C4-2B (cell line): ENCODE measurements around the gene GNAT3.

ENCODE experiments used
- ZFX ChIP-seq: fragments of 450-650 bp; IDR thresholded peaks from 2 replicates; pipeline ENCODE4 v1.6.1; 2017
- TF ChIP-seq, protein P1 (sequence below): fragments of 450-650 bp; conservative IDR thresholded peaks from 2 replicates; pipeline ENCODE4 v1.5.1; 2017; ENCODE audit warnings: mild to moderate bottlenecking

- TF ChIP-seq, protein P1, sequence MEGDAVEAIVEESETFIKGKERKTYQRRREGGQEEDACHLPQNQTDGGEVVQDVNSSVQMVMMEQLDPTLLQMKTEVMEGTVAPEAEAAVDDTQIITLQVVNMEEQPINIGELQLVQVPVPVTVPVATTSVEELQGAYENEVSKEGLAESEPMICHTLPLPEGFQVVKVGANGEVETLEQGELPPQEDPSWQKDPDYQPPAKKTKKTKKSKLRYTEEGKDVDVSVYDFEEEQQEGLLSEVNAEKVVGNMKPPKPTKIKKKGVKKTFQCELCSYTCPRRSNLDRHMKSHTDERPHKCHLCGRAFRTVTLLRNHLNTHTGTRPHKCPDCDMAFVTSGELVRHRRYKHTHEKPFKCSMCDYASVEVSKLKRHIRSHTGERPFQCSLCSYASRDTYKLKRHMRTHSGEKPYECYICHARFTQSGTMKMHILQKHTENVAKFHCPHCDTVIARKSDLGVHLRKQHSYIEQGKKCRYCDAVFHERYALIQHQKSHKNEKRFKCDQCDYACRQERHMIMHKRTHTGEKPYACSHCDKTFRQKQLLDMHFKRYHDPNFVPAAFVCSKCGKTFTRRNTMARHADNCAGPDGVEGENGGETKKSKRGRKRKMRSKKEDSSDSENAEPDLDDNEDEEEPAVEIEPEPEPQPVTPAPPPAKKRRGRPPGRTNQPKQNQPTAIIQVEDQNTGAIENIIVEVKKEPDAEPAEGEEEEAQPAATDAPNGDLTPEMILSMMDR, result no peak
- TF ChIP-seq ZFX, result no peak
Observed at GRCh38 chr7:80434047-80434446, 77.8 kb downstream of the GNAT3 start.
